ENCODE measurements around the gene CBX4. TPM values are rescaled to one million over a fixed set of nuclear protein-coding genes. Genes with fewer than 3 reads are reported as not detected.
"Not testable (repeated sequence)": the region's sequence is repeated elsewhere in the genome, so short reads cannot be mapped to it uniquely, and the experiment has no call there.

Gene CBX4
- total and polyA plus RNA-seq, 8 donors: 11.1 to 22.3 (median 17.0) TPM

GRCh38 chr17:79859676-79860615 is 20.7 kb upstream of the CBX4 start:
- Histone ChIP-seq H3K9me3 (no peaks in the 10 kb centered on the region), H3K36me3 (no peaks in the 10 kb centered on the region), H3K4me1 (no peaks in the 10 kb centered on the region), H3K27me3 (peaks cover 0 to 66% of the 10 kb centered on the region in 2 donors), H3K27ac (no peak overlapping the region), H3K4me3 (no peak overlapping the region)
- intact Hi-C loops (cut with DNase I): no loop called here
- no peak for ATAC-seq
- DNase-seq: peak in 1 of 4 donors; percentile 69
- TF ChIP-seq, protein P1, sequence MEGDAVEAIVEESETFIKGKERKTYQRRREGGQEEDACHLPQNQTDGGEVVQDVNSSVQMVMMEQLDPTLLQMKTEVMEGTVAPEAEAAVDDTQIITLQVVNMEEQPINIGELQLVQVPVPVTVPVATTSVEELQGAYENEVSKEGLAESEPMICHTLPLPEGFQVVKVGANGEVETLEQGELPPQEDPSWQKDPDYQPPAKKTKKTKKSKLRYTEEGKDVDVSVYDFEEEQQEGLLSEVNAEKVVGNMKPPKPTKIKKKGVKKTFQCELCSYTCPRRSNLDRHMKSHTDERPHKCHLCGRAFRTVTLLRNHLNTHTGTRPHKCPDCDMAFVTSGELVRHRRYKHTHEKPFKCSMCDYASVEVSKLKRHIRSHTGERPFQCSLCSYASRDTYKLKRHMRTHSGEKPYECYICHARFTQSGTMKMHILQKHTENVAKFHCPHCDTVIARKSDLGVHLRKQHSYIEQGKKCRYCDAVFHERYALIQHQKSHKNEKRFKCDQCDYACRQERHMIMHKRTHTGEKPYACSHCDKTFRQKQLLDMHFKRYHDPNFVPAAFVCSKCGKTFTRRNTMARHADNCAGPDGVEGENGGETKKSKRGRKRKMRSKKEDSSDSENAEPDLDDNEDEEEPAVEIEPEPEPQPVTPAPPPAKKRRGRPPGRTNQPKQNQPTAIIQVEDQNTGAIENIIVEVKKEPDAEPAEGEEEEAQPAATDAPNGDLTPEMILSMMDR (IDR thresholded peaks at IDR 0.05): no peak

- Histone ChIP-seq H3K27me3 (peaks cover 0 to 39% of the 10 kb centered on the region in 2 donors), H3K36me3 (no peaks in the 10 kb centered on the region), H3K9me3 (no peaks in the 10 kb centered on the region), H3K27ac (no peak overlapping the region), H3K4me3 (no peak overlapping the region), H3K4me1 (peaks cover 0 to 11% of the 10 kb centered on the region in 2 donors)
- peak in 1 of 4 donors; percentile 5 for DNase-seq
- intact Hi-C loops (cut with DNase I): no loop called here
- ATAC-seq: no peak
- TF ChIP-seq, protein P1 (IDR thresholded peaks at IDR 0.05): no peak
Observed at GRCh38 chr17:79857095-79857494, 17.9 kb upstream of the CBX4 start.

GRCh38 chr17:79855331-79856124 is 16.3 kb upstream of the CBX4 start:
- Histone ChIP-seq H3K9me3 (no peaks in the 10 kb centered on the region), H3K27ac (no peak overlapping the region), H3K36me3 (no peaks in the 10 kb centered on the region), H3K4me3 (no peak overlapping the region), H3K27me3 (peaks cover 0 to 23% of the 10 kb centered on the region in 2 donors), H3K4me1 (peaks cover 0 to 12% of the 10 kb centered on the region in 2 donors)
- DNase-seq (no peak), ATAC-seq (no peak)
- intact Hi-C loops (cut with DNase I): no loop called here
- TF ChIP-seq, protein P1 (IDR thresholded peaks at IDR 0.05): no peak

DNA sequence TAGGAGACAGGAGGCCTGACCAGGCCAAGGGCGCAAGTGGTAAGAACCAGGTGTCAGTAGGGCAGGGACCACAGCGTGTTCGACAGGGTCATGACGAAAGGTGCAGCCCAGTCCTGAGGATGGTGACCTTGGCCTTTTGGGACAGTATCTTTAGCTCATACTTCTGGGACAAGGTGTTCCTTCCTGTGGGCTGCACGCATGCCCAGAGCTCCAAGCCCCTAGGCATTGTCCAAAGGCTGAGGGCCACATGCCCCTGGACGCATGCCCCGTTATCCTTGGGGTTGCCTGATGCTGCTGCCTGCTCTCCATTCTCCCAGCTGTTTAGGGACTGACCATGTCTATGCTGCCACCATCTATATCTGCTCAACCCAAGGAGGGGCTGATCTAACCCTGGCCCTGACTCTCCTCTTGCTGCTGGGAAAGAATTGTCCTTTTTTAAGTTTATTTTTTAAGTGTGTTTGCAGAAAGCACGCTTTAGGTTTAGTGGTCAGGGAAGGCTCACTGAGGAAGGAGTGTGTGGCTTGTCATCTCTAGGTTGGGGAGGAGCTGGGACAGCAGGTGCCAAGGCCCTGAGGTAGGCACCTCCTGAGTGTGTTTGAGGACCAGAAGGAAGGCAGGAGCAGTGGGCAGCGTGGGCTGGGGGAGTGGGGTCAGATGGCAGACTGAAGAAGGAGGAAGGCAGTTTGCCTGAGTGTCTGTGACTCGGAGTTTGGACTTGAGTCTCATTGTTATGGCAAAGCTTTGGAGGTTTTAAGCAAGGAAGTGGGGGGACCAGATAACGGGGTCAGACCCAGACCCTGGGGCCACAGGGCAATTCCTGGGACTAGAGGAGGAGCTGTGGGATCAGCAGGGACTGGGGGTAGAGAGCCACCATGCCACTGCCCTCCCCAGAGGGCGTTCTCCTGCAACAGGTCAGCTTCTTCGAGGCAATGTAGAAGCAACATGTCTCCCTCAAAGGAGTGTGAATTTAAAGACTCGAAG is 15.1 kb upstream of the CBX4 start:
- Histone ChIP-seq H3K27me3 (peaks cover 0 to 12% of the 10 kb centered on the region in 2 donors), H3K27ac (no peak overlapping the region), H3K4me1 (peaks cover 0 to 12% of the 10 kb centered on the region in 2 donors), H3K9me3 (no peaks in the 10 kb centered on the region), H3K4me3 (no peak overlapping the region), H3K36me3 (no peaks in the 10 kb centered on the region)
- DNase-seq (no peak), ATAC-seq (no peak)
- intact Hi-C loops (cut with DNase I): no loop called here
- TF ChIP-seq, protein P1 (IDR thresholded peaks at IDR 0.05): no peak

- Histone ChIP-seq H3K27ac (peak overlapping the region in 1 of 2 donors; percentile 34), H3K4me1 (peaks cover 0 to 12% of the 10 kb centered on the region in 2 donors), H3K4me3 (peak overlapping the region in 1 of 2 donors; percentile 12), H3K27me3 (peaks cover 0 to 15% of the 10 kb centered on the region in 2 donors)
- H3K9me3 ChIP-seq; intact Hi-C loops (cut with DNase I); ATAC-seq; H3K36me3 ChIP-seq; DNase-seq: not testable (repeated sequence)
Observed at GRCh38 chr17:79853168-79853567, 13.9 kb upstream of the CBX4 start.
